Fibroblast of villous mesenchyme (primary cell): Measurements from ENCODE around the gene RXRA. TPM values are rescaled to one million over a fixed set of nuclear protein-coding genes. Genes with fewer than 3 reads are reported as not detected.

Experiments used
- DNase-seq: peaks from one replicate; pipeline ENCODE4 v3.0.0-alpha.2; 2010; ENCODE audit warnings: low read depth
- H3K4me3 ChIP-seq: 2 replicates; pipeline ENCODE4 v1.5.1; 2011; ENCODE audit warnings: low read depth, mild to moderate bottlenecking, low read length
- total RNA-seq: library from RNA; depleted of rRNA; stranded (reverse); fragments of >200 nt; gene quantifications from 2 replicates; pipeline ENCODE4 v1.2.3, GENCODE V29; 2012
- TF ChIP-seq, protein P1 (sequence below): IDR thresholded peaks from 2 replicates; pipeline ENCODE4 v1.5.1; 2012; ENCODE audit warnings: low read depth, mild to moderate bottlenecking, low read length; ENCODE audit not compliant: insufficient read depth

The RXRA gene
- total RNA-seq, 1 donor = 16.0 TPM

DNA sequence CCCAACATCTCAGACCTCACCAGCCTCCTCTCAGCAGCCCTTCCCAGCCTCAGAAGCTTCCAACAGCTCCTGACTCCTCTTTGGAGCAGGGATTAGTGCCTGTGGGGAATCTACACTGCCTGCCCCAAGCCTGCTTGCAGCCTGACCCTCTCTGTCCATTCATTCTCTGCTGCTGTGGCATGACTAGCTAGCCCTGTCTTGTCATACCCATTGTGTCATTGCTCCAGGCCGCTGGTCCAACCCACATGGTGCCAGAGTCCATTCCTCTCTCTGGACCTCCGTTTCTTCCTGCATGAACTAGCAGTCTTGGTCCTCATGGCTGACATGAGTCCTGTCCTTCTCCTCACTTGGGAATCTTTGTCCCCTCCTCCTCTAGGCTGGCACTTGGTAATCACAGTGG, 12.8 kb upstream of the RXRA start:
- no peak overlapping the region for H3K4me3 ChIP-seq
- DNase-seq = no peak
- TF ChIP-seq, protein P1, sequence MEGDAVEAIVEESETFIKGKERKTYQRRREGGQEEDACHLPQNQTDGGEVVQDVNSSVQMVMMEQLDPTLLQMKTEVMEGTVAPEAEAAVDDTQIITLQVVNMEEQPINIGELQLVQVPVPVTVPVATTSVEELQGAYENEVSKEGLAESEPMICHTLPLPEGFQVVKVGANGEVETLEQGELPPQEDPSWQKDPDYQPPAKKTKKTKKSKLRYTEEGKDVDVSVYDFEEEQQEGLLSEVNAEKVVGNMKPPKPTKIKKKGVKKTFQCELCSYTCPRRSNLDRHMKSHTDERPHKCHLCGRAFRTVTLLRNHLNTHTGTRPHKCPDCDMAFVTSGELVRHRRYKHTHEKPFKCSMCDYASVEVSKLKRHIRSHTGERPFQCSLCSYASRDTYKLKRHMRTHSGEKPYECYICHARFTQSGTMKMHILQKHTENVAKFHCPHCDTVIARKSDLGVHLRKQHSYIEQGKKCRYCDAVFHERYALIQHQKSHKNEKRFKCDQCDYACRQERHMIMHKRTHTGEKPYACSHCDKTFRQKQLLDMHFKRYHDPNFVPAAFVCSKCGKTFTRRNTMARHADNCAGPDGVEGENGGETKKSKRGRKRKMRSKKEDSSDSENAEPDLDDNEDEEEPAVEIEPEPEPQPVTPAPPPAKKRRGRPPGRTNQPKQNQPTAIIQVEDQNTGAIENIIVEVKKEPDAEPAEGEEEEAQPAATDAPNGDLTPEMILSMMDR = no peak

DNA sequence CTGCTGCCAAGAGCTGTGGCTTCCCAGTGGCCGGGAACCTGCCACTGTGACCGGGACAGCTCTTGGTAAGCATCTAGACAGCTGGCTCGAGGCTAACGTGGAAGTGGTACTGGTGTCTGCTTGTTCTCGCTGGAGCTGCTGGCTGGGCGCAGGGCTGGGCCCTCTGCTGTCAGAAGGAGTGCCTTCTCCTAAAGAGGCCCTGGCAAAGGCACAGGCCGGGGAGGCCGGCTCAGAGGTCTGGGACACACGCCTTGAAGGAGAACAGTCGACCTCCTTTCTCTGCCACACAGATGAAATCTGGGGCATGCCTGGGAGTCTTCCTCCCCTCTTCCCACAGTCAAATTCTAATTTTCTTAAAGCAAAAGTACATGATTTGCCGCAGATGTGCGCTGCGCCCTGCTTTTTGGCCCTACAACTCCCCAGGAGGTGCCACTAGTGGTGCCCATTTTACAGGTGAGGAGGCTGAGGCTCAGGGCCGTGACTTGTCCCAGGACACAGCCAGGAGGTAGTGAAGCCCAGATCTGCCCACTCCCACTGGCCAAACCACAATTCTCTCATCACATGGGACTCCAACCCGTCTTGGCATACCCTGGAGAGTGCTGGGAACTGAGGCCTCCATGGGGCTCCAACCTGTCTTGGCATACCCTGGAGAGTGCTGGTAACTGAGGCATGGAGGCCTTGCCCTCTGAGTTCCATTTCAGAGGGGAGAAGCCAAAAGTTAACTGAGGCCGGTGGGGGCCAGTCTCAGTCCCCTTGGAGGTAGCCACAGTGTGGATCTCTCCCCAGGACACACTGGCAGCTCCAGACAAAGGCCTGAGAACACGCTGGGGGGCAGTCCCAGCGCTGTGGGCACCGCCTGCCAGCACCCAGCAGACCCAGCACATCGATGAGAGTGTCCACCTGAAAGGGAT, 12.0 kb upstream of the RXRA start:
- H3K4me3 ChIP-seq = no peak overlapping the region
- TF ChIP-seq, protein P1 = no peak
- DNase-seq = no peak

DNA sequence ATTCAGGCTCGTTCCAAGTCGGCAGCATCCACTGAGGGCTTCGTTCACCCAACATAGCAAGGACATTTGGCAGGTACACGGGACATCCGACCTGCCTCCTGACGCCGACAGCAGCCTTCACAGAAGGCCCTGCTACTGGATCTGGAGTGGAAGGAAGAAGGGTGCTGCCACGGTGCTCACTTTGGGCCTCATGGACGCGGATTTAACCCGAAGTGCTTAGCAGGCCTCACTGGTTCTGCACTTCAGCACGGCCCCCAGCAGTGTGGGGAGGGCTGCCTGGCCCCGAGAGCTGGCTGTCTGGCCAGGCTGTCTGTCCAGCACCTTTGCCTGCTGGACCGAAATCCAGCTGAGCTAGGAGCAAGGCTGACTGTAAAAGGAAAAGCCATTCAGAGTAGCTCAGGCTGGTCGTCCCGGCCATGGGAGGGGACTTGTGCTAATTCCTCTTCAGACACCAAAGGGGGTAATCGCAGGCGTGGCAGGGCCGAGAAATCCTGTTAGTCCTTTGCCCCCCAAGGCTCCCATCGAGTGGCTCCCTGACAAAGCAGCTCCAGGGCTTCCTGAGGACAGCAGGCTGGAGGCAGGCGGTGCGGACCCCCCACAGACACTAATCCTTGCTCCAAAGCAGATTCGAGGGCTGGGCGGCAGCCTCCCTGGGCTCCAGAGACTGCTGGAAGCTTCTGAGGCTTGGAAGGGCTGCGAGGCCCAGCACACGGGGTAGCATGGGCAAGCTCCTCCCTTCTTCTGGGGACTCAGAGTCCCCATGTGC, 11.1 kb upstream of the RXRA start:
- TF ChIP-seq, protein P1 = no peak
- no peak for DNase-seq
- H3K4me3 ChIP-seq = no peak overlapping the region

DNA sequence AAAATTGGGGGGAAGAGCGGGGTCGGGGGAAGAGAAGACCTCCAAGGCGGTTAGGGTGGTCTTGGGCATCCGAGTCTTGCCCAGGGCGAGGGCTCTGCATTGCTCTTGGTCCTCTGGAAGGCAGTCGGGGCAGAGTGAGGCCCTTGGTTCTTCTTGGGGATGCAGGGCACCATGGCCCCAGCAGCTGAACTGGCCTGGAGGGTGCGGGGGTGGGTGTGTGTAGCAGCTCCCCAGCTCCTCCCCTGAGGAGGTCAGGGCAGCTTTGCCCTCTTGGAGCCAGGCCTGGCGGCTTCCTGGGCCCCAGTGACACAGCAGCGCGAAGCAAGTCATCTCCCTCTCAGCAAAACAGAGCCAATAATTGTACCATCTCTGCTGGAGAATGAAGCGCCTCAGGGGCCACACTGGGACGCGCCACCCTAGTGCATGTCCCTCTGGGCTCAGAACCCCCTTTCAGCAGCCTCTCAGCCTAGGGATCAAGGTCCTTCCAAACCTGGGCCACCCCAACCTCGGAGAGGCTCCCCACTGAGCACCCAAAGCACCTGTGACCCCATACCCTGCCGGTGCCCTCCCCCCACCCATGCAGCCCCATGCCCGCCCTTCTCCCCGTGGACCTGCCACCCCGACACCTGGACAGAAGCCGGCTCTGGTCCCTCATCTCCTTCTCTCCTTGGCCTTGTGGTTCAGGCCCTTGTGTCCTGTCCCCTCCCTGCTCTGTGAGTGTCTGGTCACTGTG, 10.4 kb upstream of the RXRA start:
- no peak for DNase-seq
- H3K4me3 ChIP-seq = no peak overlapping the region
- TF ChIP-seq, protein P1 = no peak

DNA sequence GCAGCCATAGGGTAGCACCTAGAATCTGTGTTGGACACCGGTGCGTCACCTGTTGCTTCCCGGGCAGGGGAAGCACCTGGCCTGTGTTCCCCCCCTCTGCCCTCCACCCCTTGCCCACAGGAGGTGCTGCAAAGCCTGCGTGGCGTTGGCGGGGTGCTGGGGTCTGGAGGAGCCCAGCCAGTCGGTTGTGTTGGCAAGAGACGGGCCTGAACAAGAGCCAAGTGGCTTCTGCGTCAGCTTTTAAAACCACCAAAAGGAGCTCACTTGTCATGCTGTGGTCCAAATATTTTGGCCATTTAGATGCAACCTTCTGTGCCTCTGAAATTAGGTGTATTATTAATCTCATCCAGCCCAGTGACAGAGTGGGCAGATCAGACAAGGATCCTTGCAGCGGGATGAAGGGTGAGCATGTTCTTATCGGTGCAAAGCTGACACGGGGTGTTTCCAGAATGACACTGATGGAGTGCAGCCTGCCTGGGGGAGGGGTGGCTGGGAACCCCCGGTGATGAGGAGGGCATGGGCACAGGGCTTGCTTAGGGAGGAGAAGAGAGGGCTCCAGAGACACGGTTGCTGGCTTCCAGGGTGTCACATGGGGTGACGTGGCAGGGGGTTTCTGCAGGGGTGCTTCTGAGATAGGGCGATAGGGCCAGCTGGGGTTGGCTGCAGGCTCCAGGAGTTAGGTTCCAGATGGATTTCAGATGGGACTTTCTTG, 9.7 kb upstream of the RXRA start:
- DNase-seq = no peak
- no peak overlapping the region for H3K4me3 ChIP-seq
- TF ChIP-seq, protein P1 = no peak

DNA sequence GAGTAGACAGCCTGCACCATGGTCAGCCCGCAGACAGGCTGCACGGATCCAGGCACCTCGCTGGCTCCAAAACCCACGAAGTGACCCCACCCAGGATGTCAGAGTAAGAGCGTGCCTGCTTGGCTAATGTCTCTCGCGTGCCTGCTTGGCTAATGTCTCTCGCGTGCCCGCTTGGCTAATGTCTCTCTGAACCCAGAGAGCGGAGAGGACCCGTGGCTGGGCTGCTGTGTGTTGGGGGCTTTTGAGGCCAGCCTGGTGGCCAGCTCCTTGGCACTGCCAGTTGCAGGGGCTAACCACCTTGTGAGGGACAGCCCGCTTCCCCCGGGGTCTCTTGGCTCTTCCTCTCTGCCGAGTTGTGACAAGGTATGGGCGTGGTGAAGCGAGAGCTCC, 8.9 kb upstream of the RXRA start:
- DNase-seq = no peak
- TF ChIP-seq, protein P1 = no peak
- no peak overlapping the region for H3K4me3 ChIP-seq
